ENCODE measurements around the gene DNAI4.
A peak's percentile ranks its signal among the peaks of the same experiment; 100 is the strongest.

Gene DNAI4

GRCh38 chr1:66764994-66765578, 159.6 kb downstream of the DNAI4 start:
- DNase-seq (ENCODE audit: low spot score): peak; percentile 32

Measured in HuH-7 (cell line).